ENCODE data around the gene GPATCH11.

DNA sequence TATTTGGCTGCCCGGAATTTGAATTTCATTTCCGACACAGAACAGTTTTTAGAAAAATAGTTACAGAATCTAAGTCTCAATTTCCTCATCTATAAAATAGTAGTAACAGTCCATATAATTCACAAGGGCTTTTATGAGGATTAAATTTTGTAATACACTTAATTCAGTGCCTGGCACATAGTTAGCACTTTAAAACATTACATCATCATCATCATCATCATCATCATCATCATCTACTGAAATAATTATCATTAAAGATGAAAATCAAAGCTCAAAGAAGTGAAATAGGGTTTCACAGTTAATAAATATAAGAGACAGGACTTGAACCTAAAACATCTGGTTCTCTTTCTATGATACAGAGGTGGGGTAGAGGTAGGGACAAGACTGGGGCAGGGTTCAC is 13.4 kb upstream of the GPATCH11 start:
- TF ChIP-seq, protein P1, sequence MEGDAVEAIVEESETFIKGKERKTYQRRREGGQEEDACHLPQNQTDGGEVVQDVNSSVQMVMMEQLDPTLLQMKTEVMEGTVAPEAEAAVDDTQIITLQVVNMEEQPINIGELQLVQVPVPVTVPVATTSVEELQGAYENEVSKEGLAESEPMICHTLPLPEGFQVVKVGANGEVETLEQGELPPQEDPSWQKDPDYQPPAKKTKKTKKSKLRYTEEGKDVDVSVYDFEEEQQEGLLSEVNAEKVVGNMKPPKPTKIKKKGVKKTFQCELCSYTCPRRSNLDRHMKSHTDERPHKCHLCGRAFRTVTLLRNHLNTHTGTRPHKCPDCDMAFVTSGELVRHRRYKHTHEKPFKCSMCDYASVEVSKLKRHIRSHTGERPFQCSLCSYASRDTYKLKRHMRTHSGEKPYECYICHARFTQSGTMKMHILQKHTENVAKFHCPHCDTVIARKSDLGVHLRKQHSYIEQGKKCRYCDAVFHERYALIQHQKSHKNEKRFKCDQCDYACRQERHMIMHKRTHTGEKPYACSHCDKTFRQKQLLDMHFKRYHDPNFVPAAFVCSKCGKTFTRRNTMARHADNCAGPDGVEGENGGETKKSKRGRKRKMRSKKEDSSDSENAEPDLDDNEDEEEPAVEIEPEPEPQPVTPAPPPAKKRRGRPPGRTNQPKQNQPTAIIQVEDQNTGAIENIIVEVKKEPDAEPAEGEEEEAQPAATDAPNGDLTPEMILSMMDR (IDR thresholded peaks at IDR 0.05), result no peak
- TF ChIP-seq POLR2A (IDR thresholded peaks at IDR 0.05), result no peak

Measured in uterus (tissue), 2 donors.